Measurements from ENCODE around the gene THAP4. TPM values are rescaled to one million over a fixed set of nuclear protein-coding genes. Genes with fewer than 3 reads are reported as not detected.

Gene THAP4
- total and polyA plus RNA-seq, 2 of the 13 experiments (the other 11 are each of a cell fraction or from before 2014, with no cell fraction given), result 59.7 to 75.7 TPM

DNA sequence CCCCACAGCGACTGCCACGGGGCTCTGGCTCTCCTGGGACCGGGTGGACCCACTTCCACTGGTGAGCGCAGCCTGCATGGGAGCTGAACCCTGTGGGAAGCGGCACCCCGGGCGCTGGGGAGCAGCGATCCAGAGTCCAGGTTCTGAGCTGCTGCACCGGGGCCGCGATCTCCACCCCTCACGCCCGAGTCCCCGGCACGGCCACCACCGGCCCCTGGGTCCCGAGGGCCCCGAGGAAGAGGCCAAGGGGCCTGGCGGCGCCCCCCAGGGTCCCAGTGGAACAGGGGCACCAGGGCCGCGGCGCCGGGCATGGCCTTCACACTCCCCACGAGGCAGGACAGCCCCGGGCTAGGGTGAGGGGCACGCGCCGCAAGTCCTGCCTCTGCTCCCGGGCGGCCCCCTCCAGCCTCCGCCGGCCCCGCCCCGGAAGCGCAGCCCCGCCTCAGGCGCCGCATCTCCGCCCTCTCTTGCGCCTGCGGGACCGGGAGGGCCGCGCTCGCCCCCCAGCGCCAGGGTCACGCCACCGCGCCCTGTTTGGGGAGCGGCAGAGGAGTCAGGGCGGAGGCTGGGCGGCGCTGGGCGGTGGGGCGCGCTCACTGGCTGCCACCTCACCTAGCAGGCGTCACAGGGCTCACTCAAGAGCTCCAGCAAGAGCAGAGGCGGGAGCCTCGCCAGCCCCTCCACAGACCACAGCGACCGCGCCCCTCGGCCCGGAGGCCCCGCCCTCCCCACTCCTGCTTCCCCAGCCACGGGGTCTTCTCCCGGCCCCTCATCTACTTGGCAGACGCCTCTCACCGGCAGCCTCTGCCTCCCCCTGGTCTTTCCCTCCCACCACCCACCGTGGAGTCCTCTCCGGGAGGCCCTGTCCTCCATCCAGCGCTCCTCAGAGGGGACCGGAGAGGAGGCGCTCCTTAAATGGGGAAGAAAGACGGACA lies 26.8 kb downstream of the THAP4 start (continued):
- peak; percentile 82 for TF ChIP-seq YY1 (IDR thresholded peaks at IDR 0.05; ENCODE audit: insufficient read depth, insufficient replicate concordance, low read depth, low read length)
- TF ChIP-seq, protein P1, sequence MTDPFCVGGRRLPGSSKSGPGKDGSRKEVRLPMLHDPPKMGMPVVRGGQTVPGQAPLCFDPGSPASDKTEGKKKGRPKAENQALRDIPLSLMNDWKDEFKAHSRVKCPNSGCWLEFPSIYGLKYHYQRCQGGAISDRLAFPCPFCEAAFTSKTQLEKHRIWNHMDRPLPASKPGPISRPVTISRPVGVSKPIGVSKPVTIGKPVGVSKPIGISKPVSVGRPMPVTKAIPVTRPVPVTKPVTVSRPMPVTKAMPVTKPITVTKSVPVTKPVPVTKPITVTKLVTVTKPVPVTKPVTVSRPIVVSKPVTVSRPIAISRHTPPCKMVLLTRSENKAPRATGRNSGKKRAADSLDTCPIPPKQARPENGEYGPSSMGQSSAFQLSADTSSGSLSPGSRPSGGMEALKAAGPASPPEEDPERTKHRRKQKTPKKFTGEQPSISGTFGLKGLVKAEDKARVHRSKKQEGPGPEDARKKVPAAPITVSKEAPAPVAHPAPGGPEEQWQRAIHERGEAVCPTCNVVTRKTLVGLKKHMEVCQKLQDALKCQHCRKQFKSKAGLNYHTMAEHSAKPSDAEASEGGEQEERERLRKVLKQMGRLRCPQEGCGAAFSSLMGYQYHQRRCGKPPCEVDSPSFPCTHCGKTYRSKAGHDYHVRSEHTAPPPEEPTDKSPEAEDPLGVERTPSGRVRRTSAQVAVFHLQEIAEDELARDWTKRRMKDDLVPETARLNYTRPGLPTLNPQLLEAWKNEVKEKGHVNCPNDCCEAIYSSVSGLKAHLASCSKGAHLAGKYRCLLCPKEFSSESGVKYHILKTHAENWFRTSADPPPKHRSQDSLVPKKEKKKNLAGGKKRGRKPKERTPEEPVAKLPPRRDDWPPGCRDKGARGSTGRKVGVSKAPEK (CRISPR knock-in tag; IDR thresholded peaks at IDR 0.05; ENCODE audit: borderline replicate concordance), result no peak
- TF ChIP-seq, protein P2, sequence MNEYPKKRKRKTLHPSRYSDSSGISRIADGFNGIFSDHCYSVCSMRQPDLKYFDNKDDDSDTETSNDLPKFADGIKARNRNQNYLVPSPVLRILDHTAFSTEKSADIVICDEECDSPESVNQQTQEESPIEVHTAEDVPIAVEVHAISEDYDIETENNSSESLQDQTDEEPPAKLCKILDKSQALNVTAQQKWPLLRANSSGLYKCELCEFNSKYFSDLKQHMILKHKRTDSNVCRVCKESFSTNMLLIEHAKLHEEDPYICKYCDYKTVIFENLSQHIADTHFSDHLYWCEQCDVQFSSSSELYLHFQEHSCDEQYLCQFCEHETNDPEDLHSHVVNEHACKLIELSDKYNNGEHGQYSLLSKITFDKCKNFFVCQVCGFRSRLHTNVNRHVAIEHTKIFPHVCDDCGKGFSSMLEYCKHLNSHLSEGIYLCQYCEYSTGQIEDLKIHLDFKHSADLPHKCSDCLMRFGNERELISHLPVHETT (CRISPR knock-in tag; conservative IDR thresholded peaks at IDR 0.05), result peak; percentile 82
- TF ChIP-seq JUND (CRISPR knock-in tag; IDR thresholded peaks at IDR 0.05), result no peak; the same call in 1 of the 2 replicates
- TF ChIP-seq ZBTB3 (CRISPR knock-in tag; IDR thresholded peaks at IDR 0.05; ENCODE audit: borderline replicate concordance, low read depth), result peak; percentile 51; the same call in 1 of the 2 replicates
- peak; percentile 88 for TF ChIP-seq POLR2G (IDR thresholded peaks at IDR 0.05; ENCODE audit: low read depth, low read length)
- TF ChIP-seq SMC3 (IDR thresholded peaks at IDR 0.05; ENCODE audit: low read length), result peak; percentile 16; the same call in 1 of the 2 replicates
- no peak for TF ChIP-seq ZNF354B (CRISPR knock-in tag; IDR thresholded peaks at IDR 0.05)
- TF ChIP-seq ZNF547 (CRISPR knock-in tag; IDR thresholded peaks at IDR 0.05), result peak; percentile 72; the same call in 1 of the 2 replicates
- no peak for TF ChIP-seq RAD51 (IDR thresholded peaks at IDR 0.05; ENCODE audit: borderline replicate concordance)
- TF ChIP-seq ZNF12 (CRISPR knock-in tag; IDR thresholded peaks at IDR 0.05), result peak; percentile 34
- TF ChIP-seq ZSCAN29 (CRISPR knock-in tag; conservative IDR thresholded peaks at IDR 0.05), result 0 out of 2 replicates have a peak, but pooled peaks have one; percentile 68
- TF ChIP-seq, protein P3, sequence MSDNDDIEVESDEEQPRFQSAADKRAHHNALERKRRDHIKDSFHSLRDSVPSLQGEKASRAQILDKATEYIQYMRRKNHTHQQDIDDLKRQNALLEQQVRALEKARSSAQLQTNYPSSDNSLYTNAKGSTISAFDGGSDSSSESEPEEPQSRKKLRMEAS (IDR thresholded peaks at IDR 0.05), result peak; percentile 93
- TF ChIP-seq PHF8 (CRISPR knock-in tag; IDR thresholded peaks at IDR 0.05), result peak; percentile 89
- TF ChIP-seq SYNCRIP (IDR thresholded peaks at IDR 0.05; ENCODE audit: insufficient read depth, low read depth, low read length), result no peak
- TF ChIP-seq, protein P4, sequence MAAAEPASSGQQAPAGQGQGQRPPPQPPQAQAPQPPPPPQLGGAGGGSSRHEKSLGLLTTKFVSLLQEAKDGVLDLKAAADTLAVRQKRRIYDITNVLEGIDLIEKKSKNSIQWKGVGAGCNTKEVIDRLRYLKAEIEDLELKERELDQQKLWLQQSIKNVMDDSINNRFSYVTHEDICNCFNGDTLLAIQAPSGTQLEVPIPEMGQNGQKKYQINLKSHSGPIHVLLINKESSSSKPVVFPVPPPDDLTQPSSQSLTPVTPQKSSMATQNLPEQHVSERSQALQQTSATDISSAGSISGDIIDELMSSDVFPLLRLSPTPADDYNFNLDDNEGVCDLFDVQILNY (CRISPR knock-in tag; conservative IDR thresholded peaks at IDR 0.05), result no peak
- TF ChIP-seq, protein P5, sequence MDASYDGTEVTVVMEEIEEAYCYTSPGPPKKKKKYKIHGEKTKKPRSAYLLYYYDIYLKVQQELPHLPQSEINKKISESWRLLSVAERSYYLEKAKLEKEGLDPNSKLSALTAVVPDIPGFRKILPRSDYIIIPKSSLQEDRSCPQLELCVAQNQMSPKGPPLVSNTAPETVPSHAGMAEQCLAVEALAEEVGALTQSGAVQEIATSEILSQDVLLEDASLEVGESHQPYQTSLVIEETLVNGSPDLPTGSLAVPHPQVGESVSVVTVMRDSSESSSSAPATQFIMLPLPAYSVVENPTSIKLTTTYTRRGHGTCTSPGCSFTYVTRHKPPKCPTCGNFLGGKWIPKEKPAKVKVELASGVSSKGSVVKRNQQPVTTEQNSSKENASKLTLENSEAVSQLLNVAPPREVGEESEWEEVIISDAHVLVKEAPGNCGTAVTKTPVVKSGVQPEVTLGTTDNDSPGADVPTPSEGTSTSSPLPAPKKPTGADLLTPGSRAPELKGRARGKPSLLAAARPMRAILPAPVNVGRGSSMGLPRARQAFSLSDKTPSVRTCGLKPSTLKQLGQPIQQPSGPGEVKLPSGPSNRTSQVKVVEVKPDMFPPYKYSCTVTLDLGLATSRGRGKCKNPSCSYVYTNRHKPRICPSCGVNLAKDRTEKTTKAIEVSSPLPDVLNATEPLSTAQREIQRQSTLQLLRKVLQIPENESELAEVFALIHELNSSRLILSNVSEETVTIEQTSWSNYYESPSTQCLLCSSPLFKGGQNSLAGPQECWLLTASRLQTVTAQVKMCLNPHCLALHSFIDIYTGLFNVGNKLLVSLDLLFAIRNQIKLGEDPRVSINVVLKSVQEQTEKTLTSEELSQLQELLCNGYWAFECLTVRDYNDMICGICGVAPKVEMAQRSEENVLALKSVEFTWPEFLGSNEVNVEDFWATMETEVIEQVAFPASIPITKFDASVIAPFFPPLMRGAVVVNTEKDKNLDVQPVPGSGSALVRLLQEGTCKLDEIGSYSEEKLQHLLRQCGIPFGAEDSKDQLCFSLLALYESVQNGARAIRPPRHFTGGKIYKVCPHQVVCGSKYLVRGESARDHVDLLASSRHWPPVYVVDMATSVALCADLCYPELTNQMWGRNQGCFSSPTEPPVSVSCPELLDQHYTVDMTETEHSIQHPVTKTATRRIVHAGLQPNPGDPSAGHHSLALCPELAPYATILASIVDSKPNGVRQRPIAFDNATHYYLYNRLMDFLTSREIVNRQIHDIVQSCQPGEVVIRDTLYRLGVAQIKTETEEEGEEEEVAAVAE (CRISPR knock-in tag; IDR thresholded peaks at IDR 0.05; ENCODE audit: borderline replicate concordance), result 0 out of 2 replicates have a peak, but pooled peaks have one; percentile 20
- TF ChIP-seq RFXAP (CRISPR knock-in tag; IDR thresholded peaks at IDR 0.05; ENCODE audit: borderline replicate concordance), result peak; percentile 78; the same call in 1 of the 2 replicates
- TF ChIP-seq ISL2 (CRISPR knock-in tag; IDR thresholded peaks at IDR 0.05), result peak; percentile 34
